NCI-H146 treated with DMSO at 0.1 percent for 48 hours (cell line): ENCODE results near the gene PSAP.

Experiments
- DNase-seq: peaks from one replicate; lab custom pipeline; 2025; ENCODE audit not compliant: unreplicated experiment; lab: John Stamatoyannopoulos, UW

Gene PSAP

GRCh38 chr10:71845410-71846405 lies 5.3 kb downstream of the PSAP start:
- DNase-seq = no peak

- no peak for DNase-seq
Measured at GRCh38 chr10:71844695-71845094, 6.4 kb downstream of the PSAP start.

- no peak for DNase-seq
Measured at GRCh38 chr10:71844084-71844483, 7.0 kb downstream of the PSAP start.

GRCh38 chr10:71842856-71843686 lies 8.0 kb downstream of the PSAP start:
- DNase-seq = no peak

GRCh38 chr10:71842422-71842821 lies 8.6 kb downstream of the PSAP start:
- no peak for DNase-seq

- no peak for DNase-seq
Measured at GRCh38 chr10:71840958-71841335, 10.1 kb downstream of the PSAP start.

- DNase-seq = peak; percentile 44
Measured at GRCh38 chr10:71840177-71840957, 10.7 kb downstream of the PSAP start.

- no peak for DNase-seq
Measured at GRCh38 chr10:71838264-71839211, 12.5 kb downstream of the PSAP start.

- DNase-seq = no peak
Measured at GRCh38 chr10:71837098-71837827, 13.8 kb downstream of the PSAP start.

- DNase-seq = no peak
Measured at GRCh38 chr10:71836596-71836974, 14.5 kb downstream of the PSAP start.

GRCh38 chr10:71835671-71836595 lies 15.1 kb downstream of the PSAP start:
- DNase-seq = no peak

- no peak for DNase-seq
Measured at GRCh38 chr10:71834343-71834674, 16.7 kb downstream of the PSAP start.

GRCh38 chr10:71833451-71834342 lies 17.4 kb downstream of the PSAP start:
- no peak for DNase-seq

GRCh38 chr10:71832967-71833366 lies 18.1 kb downstream of the PSAP start:
- DNase-seq = no peak

GRCh38 chr10:71831646-71832552 lies 19.2 kb downstream of the PSAP start:
- no peak for DNase-seq

- no peak for DNase-seq
Measured at GRCh38 chr10:71830726-71831125, 20.3 kb downstream of the PSAP start.
